AG09319 (cell line): ENCODE measurements around the gene ELOVL5.

Experiments used
- DNase-seq: peaks from one replicate; pipeline ENCODE4 v3.0.0-alpha.2; 2010; ENCODE audit warnings: low read depth; ENCODE audit errors: extremely low read depth
- CTCF ChIP-seq: IDR thresholded peaks from 2 replicates; pipeline ENCODE4 v1.5.1; 2011; ENCODE audit warnings: low read depth, mild to moderate bottlenecking, inconsistent platforms, low read length, moderate library complexity

ELOVL5 gene

GRCh38 chr6:53369051-53369450, 20.3 kb upstream of the ELOVL5 start:
- TF ChIP-seq CTCF, result no peak
- no peak for DNase-seq

GRCh38 chr6:53366128-53366641, 17.4 kb upstream of the ELOVL5 start:
- DNase-seq, result no peak
- no peak for TF ChIP-seq CTCF

GRCh38 chr6:53363341-53364079, 14.8 kb upstream of the ELOVL5 start:
- no peak for TF ChIP-seq CTCF
- no peak for DNase-seq

GRCh38 chr6:53361549-53362031, 12.8 kb upstream of the ELOVL5 start:
- DNase-seq, result no peak

GRCh38 chr6:53360093-53360912, 11.6 kb upstream of the ELOVL5 start:
- TF ChIP-seq CTCF, result no peak
- no peak for DNase-seq

More at GRCh38 chr6:53361549-53362031, 12.8 kb upstream of the ELOVL5 start:
- TF ChIP-seq CTCF, result no peak

GRCh38 chr6:53359843-53360092, 11.0 kb upstream of the ELOVL5 start:
- no peak for DNase-seq
- TF ChIP-seq CTCF, result no peak
